ENCODE data around the gene ITSN1.
A peak's percentile ranks its signal among the peaks of the same experiment; 100 is the strongest.
"Not testable (repeated sequence)": the region's sequence is repeated elsewhere in the genome, so short reads cannot be mapped to it uniquely, and the experiment has no call there.

Gene ITSN1

GRCh38 chr21:33844104-33844889 is 202.0 kb downstream of the ITSN1 start:
- DNase-seq, result no peak

- no peak for DNase-seq
Measured at GRCh38 chr21:33844890-33845205, 202.5 kb downstream of the ITSN1 start.

GRCh38 chr21:33846141-33846540 is 203.8 kb downstream of the ITSN1 start:
- no peak for DNase-seq

GRCh38 chr21:33847588-33848248 is 205.4 kb downstream of the ITSN1 start:
- no peak for DNase-seq

- DNase-seq, result no peak
Measured at GRCh38 chr21:33848249-33848953, 206.1 kb downstream of the ITSN1 start.

GRCh38 chr21:33849834-33850233 is 207.5 kb downstream of the ITSN1 start:
- no peak for DNase-seq

GRCh38 chr21:33850401-33850800 is 208.1 kb downstream of the ITSN1 start:
- DNase-seq, result no peak

- no peak for DNase-seq
Measured at GRCh38 chr21:33850985-33851384, 208.7 kb downstream of the ITSN1 start.

GRCh38 chr21:33852485-33852884 is 210.2 kb downstream of the ITSN1 start:
- DNase-seq, result no peak

- no peak for DNase-seq
Measured at GRCh38 chr21:33854604-33855003, 212.3 kb downstream of the ITSN1 start.

- peak; percentile 21 for DNase-seq
Measured at GRCh38 chr21:33855190-33855589, 212.9 kb downstream of the ITSN1 start.

- DNase-seq, result no peak
Measured at GRCh38 chr21:33856893-33857527, 214.7 kb downstream of the ITSN1 start.

- no peak for DNase-seq
Measured at GRCh38 chr21:33857846-33858666, 215.8 kb downstream of the ITSN1 start.

GRCh38 chr21:33858667-33859372 is 216.5 kb downstream of the ITSN1 start:
- no peak for DNase-seq

- DNase-seq, result no peak
Measured at GRCh38 chr21:33859373-33860102, 217.2 kb downstream of the ITSN1 start.

GRCh38 chr21:33860332-33860879 is 218.1 kb downstream of the ITSN1 start:
- DNase-seq, result no peak

GRCh38 chr21:33861125-33861524 is 218.8 kb downstream of the ITSN1 start:
- DNase-seq, result no peak

- DNase-seq, result not testable (repeated sequence)
Measured at GRCh38 chr21:33863191-33863590, 220.9 kb downstream of the ITSN1 start.

GRCh38 chr21:33864150-33864549 is 221.8 kb downstream of the ITSN1 start:
- no peak for DNase-seq

GRCh38 chr21:33865176-33865575 is 222.9 kb downstream of the ITSN1 start:
- no peak for DNase-seq
